NCI-H2171 (cell line): Measurements from ENCODE around the gene GRK2.
"Not testable (repeated sequence)": the region's sequence is repeated elsewhere in the genome, so short reads cannot be mapped to it uniquely, and the experiment has no call there.

Source experiments
- DNase-seq: peaks from one replicate; lab custom pipeline; 2025; lab: John Stamatoyannopoulos, UW

Gene GRK2

DNA sequence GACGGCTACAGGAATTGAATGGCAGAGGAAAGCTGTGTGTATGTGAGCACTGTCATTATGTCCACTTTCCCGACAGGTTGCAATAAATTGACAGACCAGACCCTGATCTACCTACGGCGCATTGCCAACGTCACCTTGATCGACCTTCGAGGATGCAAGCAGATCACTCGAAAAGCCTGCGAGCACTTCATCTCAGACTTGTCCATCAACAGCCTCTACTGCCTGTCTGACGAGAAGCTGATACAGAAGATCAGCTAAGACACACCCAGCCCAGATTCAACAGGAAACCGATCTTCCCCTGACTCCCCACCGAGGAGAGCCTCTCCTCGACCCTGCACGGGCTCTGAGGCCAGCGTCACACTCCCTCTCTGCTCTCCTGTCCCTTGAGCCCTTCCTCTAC, 11.5 kb upstream of the GRK2 start:
- DNase-seq: no peak

DNA sequence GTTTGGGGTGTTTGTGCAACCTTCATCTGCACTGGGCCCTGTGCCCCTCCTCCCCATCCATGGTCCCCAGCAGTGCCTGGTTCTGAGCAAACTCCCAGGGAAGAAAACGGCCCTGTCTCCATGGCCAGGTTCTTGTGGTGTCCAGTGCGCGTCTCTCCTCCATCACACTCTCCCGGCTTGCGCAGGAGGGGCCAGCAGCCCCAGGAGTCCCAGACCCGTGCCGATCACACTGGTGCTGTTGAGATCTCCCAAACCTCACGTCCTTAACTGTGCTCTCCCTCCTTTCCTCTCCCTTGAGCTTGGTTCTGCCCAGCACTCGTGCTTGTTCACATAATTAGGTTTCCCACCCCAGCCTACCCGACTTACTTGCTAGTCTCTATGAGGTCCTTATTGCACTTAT, 10.9 kb upstream of the GRK2 start:
- DNase-seq: no peak

DNA sequence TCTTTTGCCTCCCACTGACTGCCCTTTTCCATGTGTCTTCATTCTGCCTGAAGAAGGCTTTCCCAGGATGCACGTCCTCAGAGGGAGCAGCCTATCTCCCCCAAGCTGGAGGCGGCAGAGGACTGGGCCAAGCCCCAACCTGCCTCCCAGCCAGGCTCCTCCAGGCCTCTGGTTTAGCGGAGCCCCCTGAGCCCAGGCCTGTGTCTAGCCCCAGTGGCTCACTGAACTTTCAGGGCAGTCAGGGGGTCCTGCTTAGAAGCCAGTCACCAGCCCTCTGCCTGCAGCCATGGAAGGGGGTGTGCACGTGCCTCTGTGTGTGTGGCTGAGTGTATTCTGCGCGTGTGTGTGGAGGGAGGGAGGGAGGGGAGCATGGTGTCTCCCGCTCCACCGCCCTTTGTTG, 10.4 kb upstream of the GRK2 start:
- DNase-seq: no peak

DNA sequence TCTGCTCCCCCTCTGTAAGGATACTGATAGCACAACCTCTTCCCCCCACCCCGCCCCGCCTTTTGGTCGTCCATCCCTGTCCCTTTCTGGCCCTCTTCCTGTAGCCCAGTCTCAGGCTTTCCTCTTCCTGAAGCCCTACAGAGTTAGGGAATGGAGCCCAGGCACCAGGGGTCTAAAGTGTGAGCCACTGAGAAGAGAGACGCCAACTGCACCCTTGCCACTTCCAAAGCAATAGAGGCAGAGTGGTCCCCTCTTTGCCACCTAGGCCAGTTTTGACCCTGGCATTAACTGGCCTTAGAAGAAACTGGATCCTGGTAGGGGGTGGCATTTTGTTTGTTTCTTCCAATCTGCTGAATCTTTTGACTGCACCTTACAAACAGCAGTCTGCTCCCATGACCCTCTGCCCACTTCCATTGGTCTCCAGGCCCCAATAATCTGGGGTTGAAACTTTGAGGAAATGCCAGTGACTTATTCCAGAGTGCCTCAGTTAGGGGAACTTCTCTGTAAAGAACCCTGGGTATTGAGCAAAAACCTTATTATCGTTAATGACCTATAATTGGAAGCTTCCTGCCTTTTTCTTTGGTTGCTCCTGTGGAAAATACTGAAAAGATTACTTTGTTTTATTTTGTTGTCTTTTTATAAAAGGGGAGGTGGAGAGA, 9.7 kb upstream of the GRK2 start:
- no peak for DNase-seq

DNA sequence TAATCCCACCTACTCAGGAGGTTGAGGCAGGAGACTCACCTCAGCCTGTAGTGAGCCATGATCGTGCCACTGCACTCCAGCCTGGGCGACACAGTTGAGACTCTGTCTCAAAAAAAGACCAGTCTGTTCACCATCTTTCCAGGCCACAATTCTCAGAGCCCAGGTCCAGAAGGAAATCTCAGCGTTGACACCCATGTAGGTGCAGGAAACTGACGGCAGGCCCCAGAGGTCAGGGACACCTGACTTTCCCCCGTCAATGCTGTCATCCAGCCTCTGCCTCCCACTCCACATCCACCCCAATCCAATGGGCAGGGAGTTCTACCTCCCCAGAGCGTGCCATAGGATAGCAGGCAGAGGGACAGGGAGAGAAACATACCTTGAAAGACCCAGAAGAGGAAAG, 5.9 kb upstream of the GRK2 start:
- no peak for DNase-seq

DNA sequence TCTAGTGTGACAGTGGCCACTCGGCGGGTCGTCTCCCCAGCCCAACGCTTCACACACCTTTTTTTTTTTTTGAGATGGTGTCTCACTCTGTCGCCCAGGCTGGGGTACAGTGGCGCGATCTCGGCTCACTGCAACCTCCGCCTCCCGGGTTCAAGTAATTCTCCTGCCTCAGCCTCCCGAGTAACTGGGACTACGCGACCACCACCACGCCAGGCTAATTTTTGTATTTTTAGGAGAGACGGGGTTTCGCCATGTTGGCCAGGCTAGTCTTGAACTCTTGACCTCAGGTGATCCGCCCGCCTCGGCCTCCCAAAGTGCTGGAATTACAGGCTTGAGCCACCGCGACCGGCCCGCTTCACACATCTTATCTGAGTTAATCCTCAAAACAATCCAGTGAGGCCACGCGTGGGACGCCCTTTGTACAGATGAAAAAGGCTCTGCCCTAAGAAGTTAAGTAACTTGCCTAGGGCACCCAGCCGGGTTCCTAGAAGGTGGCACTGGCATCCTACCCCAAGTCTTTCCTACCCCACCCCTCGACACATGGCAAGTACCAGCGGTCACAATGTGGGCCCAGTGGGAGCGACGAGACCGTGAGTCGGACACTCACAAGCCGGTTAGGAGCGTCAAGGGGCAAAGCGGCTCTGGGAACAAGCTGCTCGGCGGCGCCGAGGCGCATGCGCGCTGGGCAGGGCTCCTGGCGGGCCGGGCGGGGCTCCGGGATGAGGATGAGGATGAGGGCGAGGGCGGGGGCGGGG, 5.2 kb upstream of the GRK2 start:
- not testable (repeated sequence) for DNase-seq

DNA sequence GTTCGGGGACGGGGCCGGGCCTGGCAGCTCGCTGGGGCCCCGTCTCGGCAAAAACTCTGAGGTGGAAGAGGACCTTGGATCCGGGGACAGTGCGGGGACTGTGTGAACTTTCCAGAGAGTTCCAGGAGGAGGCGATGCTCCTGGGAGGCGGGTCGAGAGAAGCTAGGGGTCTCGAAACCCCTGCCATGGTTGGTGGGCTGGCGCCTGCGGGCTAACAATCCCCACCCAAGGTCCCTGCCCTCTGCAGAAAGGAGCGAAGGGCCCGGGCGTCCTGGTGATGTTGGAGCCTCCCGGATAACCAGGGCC, 4.7 kb upstream of the GRK2 start:
- DNase-seq: no peak

DNA sequence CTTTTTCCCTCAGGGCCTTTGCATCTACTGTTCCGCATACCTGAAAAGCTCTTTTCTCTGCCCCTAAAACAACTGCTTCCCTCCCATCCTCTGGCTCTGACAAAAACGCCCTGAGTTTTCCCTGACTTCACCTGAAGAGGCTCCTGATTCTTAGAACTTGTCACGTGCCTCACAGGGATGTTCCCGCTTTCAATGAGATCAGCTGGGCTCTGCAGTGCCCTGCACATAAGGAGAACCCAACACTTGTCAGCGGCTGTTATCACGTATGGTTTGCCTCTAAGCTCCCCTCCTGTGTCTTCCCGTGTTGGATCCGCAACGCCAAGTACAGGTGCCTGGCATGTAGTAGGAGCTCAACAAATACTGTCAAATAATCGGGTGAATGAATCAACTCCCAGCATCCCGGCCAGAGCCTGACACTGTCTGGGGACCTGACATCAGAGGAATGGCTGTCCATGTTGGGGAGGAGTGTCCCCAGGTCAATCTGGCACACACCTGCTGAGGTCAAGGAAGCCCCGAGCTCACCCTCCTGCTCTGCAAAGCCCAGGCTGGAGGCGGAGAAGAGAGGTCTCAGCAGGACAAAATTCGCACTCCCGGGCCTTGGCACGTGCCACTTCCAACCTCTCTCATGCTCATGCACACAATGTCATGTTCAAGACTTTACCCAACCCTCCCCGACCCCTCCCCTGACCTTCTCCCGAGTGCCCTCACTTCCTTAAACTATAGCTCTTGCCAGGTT, 4.2 kb upstream of the GRK2 start:
- no peak for DNase-seq

DNA sequence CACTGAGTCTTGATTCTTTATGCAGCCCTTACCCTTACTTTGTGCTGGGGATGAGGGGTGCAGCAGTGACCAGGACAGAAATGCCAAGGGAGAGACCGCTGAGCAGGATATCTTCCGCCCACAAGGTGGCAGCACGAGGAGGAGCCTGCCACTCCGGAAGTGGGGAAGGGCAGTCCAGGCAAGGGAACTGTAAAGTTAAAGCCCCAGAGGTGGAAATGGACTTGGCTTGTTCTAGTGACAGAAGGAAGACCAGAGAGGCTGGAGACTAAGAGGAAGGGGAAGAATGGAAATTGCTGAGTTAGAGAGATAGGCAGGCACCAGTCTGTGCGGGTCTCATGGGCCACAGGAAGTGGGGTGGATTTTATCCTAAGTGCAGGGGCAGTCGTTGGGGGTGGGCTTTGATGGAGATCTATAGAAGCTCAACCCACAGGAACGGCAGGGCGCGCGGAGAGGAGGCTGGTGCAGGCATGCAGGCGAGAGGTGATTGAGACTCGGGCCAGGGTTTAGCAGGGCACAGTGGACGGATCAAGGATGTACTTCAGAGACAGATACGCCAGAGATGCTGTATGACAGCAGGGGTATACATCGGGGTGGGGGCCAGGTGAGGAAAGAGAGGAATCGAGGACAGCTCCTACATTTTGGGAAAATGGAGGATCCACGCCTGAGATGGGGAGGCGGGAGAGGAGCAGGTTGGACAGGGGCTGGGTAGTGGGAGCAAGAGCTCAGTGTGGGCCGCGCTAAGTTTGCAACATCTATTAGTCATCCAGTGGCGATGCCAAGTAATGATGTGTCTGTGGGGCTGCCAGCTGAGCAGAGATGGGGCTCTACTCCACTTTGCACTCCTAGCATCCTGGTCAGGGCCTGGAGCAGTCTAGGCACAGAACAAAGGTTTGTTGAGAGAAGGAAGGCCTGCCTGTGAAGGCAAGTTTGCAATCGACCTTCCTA, 3.3 kb upstream of the GRK2 start:
- DNase-seq: peak; percentile 38

DNA sequence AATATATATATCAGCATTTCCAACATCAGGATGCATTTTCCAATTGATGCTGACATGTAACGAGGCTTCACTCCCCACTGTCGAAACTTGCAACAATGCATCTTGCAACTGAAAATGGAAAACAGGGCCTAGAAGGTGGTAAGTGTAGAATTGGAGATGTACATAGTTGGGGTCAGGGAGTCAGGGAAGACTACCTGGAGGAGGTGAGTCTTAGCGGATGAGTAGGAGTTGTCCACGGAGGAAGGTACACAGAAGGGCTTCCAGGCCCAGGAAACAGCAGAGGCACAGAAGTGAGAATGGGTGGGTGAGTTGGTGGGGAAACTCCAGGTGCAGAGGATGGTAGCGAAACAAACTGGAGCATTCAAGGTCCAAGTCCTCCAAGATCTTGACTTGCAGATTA, 2.0 kb upstream of the GRK2 start:
- no peak for DNase-seq

DNA sequence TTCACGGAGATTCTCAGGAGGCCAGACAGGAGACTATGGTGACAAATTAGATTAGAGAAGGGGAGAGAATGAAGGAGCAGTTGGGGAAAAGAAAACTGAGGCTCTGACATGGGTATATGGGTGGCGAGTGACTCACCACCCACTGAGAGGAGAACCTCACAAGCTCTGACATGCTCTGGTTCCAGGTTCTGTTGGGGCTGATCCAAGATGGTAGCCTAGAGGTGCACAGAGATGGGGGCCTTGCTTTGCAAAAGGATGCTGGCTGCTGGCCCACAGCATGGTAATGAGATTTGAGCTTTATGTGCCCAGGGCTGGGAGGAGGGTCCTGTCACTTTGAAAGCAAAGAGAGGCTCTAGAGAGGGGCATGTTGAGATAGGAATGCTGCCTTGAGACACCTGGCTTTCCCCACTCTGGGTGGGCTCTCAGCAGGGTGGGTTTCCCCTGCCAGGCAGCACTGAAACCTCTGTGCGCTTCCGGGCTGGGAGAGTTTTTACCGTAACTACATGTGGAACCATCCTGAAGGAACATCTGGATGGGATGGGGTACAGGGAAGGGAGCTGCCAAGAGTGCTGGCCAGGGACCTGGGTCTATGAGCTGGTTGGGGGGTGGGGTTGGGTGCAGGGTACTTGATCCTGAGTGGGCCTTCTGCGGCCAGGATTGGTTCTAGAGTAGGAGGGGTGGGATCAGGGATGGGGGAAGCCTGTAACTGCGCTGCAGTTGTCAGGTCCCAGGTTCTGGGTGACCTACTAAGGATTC, 1.2 kb upstream of the GRK2 start:
- no peak for DNase-seq

DNA sequence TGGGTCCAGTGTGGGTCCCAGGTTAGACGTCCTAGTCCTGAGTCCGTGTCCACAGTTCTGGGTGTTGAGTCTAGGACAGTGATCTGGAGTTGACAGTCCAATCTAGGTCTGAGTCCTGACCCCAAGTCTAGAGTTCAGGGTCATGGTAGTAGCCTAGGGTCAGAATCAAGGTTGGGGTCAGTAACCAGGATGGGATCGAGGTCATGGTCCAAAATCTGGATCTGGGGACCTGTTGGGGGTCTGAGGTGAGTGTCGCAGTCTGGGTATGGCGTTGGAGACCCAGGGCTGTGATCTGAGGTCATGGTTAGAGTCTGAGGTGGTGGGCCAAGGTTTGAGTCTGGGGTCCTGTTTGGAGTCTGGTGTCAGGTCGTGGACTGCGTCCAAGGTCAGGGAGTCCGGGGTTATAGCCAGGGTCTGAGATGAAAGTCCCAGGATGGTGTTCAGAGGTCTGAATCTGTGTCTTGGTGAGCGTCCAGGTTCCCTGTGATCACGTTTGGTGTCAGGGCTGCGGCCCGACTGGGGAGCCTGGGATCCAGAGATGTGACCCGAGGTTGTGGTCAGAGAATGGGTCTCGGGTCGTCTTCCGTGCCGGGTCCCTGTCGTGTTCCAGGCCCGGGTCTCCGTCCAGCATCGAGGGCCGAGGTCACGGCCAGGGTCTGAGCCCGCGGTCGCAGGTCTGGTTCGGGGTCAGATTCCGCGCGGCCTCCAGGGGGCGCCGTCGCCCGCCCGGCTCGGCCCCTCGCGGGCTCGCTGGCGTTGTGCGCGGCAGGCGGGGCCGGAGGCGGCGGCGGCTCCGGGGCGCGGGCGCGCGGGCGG, 432 bp upstream of the GRK2 start:
- DNase-seq: peak; percentile 53

DNA sequence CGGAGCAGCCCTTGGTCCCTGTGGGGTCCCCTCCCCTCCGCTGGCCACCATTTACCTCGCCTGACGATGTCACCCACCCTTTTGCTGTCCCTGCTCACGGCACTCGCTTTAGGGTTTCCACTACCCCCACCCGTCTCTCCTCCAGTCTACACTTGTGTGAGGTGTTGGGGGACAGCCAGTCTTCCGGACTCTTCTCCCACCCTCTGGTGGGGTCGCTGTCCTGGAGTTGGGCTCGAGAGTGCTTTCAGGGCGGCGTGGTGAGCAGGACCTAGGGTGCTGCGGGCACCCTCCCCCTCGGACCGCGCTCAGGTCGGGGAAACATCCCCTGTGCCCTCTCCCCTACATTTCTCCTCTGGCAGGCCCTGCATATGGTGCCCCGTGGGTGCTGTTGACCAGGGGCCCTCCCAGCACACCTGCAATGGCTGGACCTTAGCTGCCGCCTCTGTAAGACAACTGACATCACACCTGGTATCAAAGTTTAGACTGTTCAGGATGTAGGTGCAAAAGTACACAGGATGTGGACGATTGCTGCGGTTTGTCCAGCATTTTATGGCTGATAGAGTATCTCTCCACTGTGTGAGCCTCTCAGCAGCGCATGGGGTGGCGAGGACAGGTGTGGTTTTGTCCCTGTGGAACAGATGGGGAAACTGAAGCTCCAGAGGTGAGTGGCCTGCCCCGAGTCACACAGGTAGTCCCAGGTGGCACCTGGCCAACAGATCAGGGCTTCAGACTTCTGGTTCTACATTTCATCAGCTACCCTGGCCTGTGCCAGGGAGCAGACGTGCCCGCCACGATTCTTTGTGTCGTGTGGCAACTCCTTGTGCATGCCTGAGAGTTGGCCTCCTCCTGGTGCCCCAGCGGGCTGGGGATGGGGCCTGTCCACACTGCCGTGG, 1.2 kb downstream of the GRK2 start:
- DNase-seq: no peak

DNA sequence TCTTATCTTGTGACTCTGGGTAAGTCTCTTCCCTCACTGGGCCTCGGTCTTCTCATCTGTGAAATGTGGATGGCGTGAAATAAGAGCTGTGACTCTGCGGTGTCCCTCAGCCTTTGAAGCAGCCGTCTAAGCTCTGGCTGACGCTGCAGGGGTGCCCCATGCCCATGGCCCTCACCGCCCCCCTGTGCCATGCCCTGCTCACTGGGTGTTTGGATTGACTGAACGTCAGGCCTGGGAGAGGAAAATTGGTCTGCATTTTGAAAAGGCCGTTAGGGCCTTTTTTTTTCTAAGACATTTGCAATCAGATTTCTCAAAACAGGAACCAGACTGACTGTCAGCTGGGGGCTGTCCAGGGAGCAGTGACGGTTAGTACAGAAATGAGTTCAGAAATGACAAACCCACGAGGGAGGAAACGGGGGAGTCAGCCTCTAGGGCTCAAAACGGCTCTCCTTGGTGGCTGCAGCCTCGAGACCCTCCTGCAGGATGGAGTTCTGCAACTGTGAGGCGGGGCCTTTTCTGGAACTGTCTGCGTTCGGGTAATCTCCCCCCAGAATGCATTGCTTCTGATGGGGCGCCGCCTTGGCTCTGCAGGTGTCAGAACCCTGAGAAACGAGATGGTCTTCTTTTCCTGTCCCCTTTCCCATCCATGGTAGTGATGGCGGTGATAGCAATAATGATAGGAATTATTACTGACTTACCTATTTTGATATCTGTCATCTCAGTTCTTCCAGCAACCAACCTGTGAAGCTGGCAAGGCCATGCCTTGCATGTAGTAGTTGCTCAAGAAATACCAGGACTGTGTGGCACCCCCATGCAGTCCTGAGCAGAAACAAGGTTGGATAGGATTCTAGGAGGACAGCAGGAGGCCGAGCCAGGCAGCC, 2.0 kb downstream of the GRK2 start:
- no peak for DNase-seq

DNA sequence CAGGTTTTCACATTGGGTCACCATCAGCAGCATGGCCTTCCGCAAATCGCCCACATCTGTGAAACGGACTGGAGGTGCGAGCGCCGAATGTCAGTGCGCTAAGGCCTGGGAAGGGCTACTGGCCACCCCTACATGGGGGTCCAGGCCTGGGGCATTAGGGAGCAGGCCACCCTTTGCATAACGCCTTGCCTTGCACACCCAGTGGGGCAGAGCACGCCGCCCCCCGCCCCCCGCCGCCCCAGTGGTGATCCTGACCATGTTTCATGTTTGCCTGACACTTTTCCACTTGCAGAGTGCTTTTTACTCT, 2.6 kb downstream of the GRK2 start:
- no peak for DNase-seq

DNA sequence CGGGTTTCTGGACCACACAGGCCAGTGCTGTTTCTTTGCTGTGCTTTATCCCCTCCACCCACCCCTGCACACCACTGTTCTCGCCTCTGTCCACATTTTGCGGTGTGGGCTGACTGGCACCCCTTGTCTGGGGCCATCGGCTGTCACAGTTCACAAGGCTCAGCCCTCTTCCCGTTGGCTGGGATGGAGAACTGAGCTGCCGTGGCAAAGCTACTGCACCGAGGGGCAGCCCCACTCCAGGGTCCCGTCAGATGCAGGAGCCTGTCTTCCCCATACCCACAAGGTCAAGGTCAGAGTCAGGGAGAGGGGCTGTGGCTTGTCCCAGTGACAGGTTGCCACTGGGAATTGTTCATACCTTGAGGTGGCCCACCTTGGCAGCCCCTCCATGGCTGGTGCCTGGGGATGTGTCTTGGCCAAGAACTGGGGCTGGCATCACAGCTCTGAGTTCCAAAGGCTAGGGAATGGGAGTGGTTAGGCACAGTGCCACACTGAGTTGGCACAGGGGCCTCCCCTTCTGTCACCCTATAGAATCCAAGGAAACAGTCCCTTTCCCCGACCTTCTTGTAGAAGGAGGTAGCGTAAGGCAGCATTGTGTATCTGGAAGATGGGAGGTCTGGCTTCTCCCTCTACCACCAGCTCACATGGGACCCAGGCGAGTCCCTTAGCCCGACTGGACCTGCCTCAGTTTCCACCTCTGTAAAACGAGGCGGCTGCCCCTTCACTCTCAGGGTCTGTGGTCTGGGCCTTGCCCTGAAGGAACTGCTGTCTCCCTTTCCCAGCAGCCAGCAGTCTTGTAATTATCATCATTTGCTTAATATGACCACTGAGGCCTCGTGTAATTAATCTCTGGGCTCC, 3.4 kb downstream of the GRK2 start:
- DNase-seq: peak; percentile 34

DNA sequence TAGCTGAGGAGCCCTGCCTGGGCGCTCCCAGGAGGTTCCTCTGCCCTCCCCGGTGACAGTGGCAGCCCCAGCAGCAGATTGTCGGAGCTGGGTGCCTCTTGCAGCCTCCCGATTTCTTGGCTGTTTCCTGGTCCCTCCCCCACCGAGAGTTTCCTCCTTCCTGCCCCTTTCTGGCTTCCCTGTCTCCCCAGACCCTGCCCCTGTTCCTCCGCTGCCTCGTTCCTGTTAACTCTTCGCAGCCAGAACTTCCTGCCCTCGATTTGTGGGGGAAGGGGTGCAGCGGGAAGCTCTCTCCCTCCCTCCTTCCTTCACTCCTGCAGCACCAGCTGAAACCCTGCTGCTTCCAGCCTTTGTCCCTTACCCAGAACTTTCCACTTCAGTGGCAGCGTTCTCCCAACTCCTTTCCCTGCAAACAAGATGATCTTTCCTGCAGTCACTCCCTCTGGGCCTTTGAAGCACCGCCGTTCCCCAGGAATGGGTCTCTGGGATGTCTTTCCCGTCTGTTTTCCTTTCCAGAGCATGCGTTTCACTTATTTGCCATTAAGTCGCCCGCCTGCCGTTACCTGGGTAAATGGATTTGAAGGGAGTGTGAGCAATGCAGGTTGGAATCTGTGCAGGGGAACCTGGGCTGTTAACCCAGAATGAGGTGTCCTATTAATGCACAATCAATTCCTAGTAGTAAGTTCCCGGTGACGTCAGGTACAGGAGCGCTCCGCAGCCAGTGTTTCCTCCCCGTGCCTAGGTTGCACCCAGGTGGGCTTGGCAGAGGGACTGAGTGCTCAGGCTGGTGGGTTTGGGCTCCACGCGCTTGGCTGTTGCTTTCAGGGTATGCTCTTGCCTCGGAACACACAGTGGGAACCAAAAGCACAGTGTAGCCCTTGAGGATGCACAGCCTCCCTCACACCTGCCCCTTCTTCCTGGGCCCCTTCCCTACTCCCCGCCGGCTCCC, 4.3 kb downstream of the GRK2 start:
- no peak for DNase-seq
